ENCODE data around the gene ACTRT2. TPM values are rescaled to one million over a fixed set of nuclear protein-coding genes. Genes with fewer than 3 reads are reported as not detected.

Gene ACTRT2
- total RNA-seq, 4 donors from 2014 or later, result not detected

- DNase-seq (ENCODE audit: low spot score) (no peak), ATAC-seq (ENCODE audit: low FRiP score) (no peak)
- no peak for TF ChIP-seq CTCF (IDR thresholded peaks at IDR 0.05)
Observed at GRCh38 chr1:3033790-3034090, 12.5 kb downstream of the ACTRT2 start.

GRCh38 chr1:3034162-3034561, 12.9 kb downstream of the ACTRT2 start:
- ATAC-seq (ENCODE audit: low FRiP score), result no peak

DNA sequence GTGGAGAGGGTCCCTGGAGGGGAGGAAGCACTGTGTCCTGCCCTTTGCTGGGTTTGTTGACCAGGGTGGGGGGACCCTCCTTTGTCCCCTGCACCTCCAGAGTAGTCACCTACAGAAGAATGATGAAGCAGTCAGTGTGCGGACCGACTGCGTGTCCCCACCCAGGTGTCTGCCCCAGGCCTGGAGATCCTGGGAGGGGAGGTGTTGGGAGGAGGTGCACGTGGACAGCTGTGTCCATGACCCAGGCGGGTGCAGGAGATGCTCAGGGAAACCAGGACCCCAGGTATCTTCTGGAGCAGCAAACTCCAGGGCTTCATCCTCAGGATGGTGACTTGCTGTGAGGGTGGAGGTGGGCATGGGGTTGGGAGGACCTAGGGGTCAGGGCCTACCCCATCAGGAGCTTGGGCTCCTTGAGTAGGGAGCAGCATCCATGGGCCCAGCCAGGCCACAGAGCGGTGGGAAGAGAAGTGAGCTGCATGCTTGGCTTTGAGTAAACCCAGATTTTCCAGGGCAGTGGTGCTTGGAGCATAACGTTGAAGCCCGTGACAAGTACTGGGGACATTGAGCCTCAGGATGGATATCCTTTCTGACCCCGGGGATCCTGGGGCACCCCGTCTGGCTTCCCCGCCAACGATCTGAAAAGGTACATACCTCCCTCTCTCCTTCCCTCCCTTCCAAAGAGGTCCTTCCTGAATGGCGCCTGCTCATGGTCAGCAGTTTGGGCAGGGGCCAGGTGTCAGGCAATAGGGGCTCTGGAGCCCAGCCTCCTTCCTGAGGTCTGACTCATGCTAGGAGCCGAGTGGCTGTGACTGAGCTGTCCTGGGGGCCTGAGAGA, 13.7 kb downstream of the ACTRT2 start:
- no peak for ATAC-seq (ENCODE audit: low FRiP score)
- TF ChIP-seq CTCF (IDR thresholded peaks at IDR 0.05), result no peak
- no peak for DNase-seq (ENCODE audit: low spot score)

More at GRCh38 chr1:3034162-3034561, 12.9 kb downstream of the ACTRT2 start:
- TF ChIP-seq CTCF (IDR thresholded peaks at IDR 0.05), result no peak
- no peak for DNase-seq (ENCODE audit: low spot score)

DNA sequence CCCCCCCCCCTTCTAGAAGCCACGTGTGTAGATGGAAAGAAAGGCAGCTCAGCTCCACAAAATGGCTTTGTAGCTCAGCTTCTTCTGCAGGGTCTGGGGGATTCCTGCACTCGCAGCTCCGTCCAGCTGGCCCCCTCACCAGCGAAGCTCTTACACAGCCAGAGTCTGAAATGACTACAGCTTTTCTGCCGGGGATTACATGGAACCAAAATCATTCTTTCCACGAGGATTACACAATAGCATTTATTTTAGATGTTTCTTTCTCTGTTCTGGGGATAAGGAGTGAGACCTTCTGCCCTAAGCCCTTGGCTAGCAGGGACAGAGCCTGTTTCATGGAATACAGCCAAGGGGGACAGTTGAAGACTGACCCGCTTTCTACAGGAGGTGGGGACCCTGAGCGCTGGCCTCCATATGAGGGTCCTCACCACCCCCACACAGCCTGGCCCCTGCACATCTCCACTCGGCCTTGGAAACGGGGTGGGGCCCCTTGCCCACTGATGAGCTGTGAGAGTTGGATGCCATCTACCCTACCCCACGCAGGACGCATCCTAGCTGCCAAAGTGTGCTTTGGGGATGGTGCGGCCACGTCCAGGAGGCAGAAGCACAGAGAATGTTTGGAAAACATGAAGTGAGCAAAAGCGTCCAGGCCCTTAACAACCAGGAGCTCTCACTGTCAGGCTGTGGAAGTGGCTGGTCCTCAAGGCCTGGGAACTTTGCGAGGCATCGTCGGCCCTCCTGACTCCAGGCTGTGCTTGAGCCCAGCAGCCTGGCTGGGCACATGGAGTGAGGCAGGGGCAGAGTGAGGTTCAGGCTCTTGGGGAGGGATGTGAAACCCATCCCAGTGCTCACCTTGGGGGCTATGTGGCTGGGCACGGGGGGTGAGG, 14.5 kb downstream of the ACTRT2 start:
- ATAC-seq (ENCODE audit: low FRiP score) (no peak), DNase-seq (ENCODE audit: low spot score) (no peak)
- no peak for TF ChIP-seq CTCF (IDR thresholded peaks at IDR 0.05)

- no peak for TF ChIP-seq CTCF (IDR thresholded peaks at IDR 0.05)
- ATAC-seq (ENCODE audit: low FRiP score) (no peak), DNase-seq (ENCODE audit: low spot score) (no peak)
Observed at GRCh38 chr1:3036447-3037280, 15.4 kb downstream of the ACTRT2 start.

GRCh38 chr1:3037281-3038040, 16.2 kb downstream of the ACTRT2 start:
- DNase-seq (ENCODE audit: low spot score) (no peak), ATAC-seq (ENCODE audit: low FRiP score) (no peak)
- TF ChIP-seq CTCF (IDR thresholded peaks at IDR 0.05), result no peak
